ENCODE measurements around the gene POLRMT. TPM values are rescaled to one million over a fixed set of nuclear protein-coding genes. Genes with fewer than 3 reads are reported as not detected.

The POLRMT gene
- total RNA-seq, 1 experiment from 2014 or later: 40.9 TPM

DNA sequence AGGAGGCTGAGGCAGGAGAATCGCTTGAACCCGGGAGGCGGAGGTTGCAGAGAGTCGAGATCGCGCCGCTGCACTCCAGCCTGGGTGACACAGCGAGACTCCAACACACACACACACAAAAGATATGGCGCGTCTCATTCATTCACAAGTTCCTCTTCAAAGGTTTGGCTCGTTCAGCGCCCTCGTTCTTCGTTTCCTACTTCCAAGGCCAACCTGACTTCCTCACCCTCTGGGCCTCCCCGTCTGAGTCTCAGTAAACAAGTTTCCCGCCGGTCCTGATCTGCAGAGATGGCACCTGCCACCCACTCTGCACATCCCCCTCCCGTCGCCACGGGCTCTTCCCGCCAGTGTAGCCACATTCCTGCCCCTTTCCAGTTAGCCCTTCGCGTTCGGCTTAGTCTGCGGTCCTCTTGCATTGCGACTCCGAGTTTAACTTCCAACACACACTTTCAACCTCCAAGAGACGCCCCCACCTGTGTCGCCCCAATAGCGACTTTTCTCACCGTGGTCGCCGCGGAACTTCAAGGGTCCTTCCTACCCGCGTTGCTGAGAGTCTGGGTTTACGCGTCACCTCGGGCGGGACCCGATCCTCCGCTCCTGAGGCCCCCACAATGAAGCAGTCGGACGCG, 62.3 kb downstream of the POLRMT start:
- H3K9me3 Mint-ChIP-seq (ENCODE audit: unreplicated experiment): no peaks in the 10 kb centered on the region
- no peaks in the 10 kb centered on the region for H3K27me3 Mint-ChIP-seq (ENCODE audit: insufficient read depth, unreplicated experiment)
- H3K4me1 Mint-ChIP-seq (ENCODE audit: insufficient read depth, unreplicated experiment): peaks cover 15% of the 10 kb centered on the region
- ChIA-PET POLR2A (interaction anchor here (0.6 to 7.7 kb wide), 8 partner anchors 10 to 207 kb away, joined by 3 to 110 read pairs (median 3); partner anchors contain the start of genes CDC34 and POLRMT), CTCF (interaction anchor here (1.0 to 1.6 kb wide), 4 partner anchors 10 to 61 kb away, joined by 3 to 6 read pairs (median 5); partner anchors contain the start of gene CDC34)
- peak; percentile 47 for DNase-seq (ENCODE audit: unreplicated experiment)
- H3K36me3 Mint-ChIP-seq (ENCODE audit: insufficient read depth, unreplicated experiment): no peaks in the 10 kb centered on the region
- TF ChIP-seq, protein P1, sequence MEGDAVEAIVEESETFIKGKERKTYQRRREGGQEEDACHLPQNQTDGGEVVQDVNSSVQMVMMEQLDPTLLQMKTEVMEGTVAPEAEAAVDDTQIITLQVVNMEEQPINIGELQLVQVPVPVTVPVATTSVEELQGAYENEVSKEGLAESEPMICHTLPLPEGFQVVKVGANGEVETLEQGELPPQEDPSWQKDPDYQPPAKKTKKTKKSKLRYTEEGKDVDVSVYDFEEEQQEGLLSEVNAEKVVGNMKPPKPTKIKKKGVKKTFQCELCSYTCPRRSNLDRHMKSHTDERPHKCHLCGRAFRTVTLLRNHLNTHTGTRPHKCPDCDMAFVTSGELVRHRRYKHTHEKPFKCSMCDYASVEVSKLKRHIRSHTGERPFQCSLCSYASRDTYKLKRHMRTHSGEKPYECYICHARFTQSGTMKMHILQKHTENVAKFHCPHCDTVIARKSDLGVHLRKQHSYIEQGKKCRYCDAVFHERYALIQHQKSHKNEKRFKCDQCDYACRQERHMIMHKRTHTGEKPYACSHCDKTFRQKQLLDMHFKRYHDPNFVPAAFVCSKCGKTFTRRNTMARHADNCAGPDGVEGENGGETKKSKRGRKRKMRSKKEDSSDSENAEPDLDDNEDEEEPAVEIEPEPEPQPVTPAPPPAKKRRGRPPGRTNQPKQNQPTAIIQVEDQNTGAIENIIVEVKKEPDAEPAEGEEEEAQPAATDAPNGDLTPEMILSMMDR (IDR thresholded peaks at IDR 0.05; ENCODE audit: unreplicated experiment): no peak
- no TSS peak for BruUV-seq (replicated peaks)
- peak overlapping the region; percentile 96 for H3K27ac Mint-ChIP-seq (ENCODE audit: low read depth, unreplicated experiment)
- intact Hi-C loops (cut with micrococcal nuclease): no loop called here
- H3K4me3 Mint-ChIP-seq (ENCODE audit: unreplicated experiment): peak overlapping the region; percentile 85

DNA sequence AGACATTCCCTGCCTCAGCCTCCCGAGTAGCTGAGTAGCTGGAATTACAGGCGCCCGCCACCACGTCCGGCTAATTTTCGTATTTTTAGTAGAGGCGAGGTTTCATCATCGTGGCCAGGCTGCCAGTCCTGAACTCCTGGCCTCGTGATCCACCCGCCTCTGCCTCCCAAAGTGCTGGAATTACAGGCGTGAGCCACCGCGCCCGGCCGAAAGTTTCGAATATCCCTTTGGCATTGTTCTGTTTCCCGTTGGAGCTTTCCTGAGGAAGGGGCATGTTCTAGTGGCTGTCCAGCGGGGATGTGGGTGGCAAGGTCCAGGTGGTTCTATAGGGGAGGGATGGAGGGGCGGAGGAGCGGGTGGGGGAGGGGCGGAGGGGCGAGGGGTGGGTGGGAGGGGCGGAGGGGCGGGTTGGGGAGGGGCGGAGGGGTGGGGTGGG, 63.1 kb downstream of the POLRMT start:
- DNase-seq (ENCODE audit: unreplicated experiment): no peak
- peaks cover 14% of the 10 kb centered on the region for H3K4me1 Mint-ChIP-seq (ENCODE audit: insufficient read depth, unreplicated experiment)
- intact Hi-C loops (cut with micrococcal nuclease): no loop called here
- BruUV-seq (replicated peaks): no TSS peak
- H3K36me3 Mint-ChIP-seq (ENCODE audit: insufficient read depth, unreplicated experiment): no peaks in the 10 kb centered on the region
- POLR2A ChIA-PET: interaction anchor here (0.5 to 1.0 kb wide), 4 partner anchors 15 to 336 kb away, joined by 3 to 5 read pairs (median 4); no protein-coding TSS in a partner anchor
- H3K27ac Mint-ChIP-seq (ENCODE audit: low read depth, unreplicated experiment): no peak overlapping the region
- CTCF ChIA-PET: interaction anchor here (0.6 to 1.3 kb wide), 2 partner anchors 9 to 945 kb away, joined by 3 to 5 read pairs; no protein-coding TSS in a partner anchor
- H3K9me3 Mint-ChIP-seq (ENCODE audit: unreplicated experiment): no peaks in the 10 kb centered on the region
- H3K4me3 Mint-ChIP-seq (ENCODE audit: unreplicated experiment): no peak overlapping the region
- TF ChIP-seq, protein P1 (IDR thresholded peaks at IDR 0.05; ENCODE audit: unreplicated experiment): no peak
- no peaks in the 10 kb centered on the region for H3K27me3 Mint-ChIP-seq (ENCODE audit: insufficient read depth, unreplicated experiment)

DNA sequence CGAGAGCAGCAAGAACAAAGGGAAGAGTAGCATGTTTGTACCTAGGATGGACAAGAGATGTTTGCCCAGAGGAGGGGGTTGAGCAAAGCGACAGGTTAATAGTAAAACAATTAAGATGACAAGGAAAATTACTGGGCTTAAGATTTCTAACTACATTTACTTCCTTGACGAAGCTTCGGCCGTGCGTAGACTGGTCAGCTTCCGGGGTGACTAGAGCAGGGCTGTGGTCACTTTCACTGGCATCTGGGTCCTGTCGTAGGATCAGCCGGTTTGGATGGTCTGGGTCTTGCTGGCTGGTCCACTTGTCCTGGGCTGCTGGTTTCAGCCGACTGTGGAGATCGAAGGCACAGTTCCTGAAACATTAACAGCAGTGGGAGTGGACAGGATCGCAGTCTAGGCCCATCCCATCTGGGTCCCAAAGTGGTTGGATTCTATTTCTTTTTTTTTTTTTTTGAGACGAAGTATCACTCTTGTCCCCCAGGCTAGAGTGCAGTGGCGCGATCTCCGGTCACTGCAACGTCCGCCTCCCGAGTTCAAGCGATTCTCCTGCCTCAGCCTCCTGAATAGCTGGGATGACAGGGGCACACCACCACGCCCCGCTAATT, 65.9 kb downstream of the POLRMT start:
- no peak for DNase-seq (ENCODE audit: unreplicated experiment)
- no TSS peak for BruUV-seq (replicated peaks)
- Mint-ChIP-seq H3K9me3 (ENCODE audit: unreplicated experiment) (no peaks in the 10 kb centered on the region), H3K4me3 (ENCODE audit: unreplicated experiment) (no peak overlapping the region), H3K27me3 (ENCODE audit: insufficient read depth, unreplicated experiment) (no peaks in the 10 kb centered on the region), H3K36me3 (ENCODE audit: insufficient read depth, unreplicated experiment) (no peaks in the 10 kb centered on the region), H3K27ac (ENCODE audit: low read depth, unreplicated experiment) (no peak overlapping the region), H3K4me1 (ENCODE audit: insufficient read depth, unreplicated experiment) (peaks cover 6% of the 10 kb centered on the region)
- ChIA-PET POLR2A (no interaction called here), CTCF (no interaction called here)
- intact Hi-C loops (cut with micrococcal nuclease): no loop called here
- TF ChIP-seq, protein P1 (IDR thresholded peaks at IDR 0.05; ENCODE audit: unreplicated experiment): no peak

Other genes with a start within 250 kb of the POLRMT start
- gene C2CD4C, start 224.4 kb downstream of the POLRMT start, total RNA-seq (2022): 0.49 and 0.88 TPM in 2 replicates
- gene SHC2, start 172.5 kb downstream of the POLRMT start, total RNA-seq (2022): 0.77 and 2.8 TPM in 2 replicates
- gene MADCAM1, start 137.1 kb downstream of the POLRMT start, total RNA-seq (2022): 0.25 and 0.47 TPM in 2 replicates
- 11.9 and 12.6 TPM in 2 replicates for gene TPGS1, start 126.0 kb downstream of the POLRMT start, total RNA-seq (2022)
- 49.7 and 61.3 TPM in 2 replicates for gene CDC34, start 101.8 kb downstream of the POLRMT start, total RNA-seq (2022)
- not detected in 2 replicates for gene GZMM, start 89.5 kb downstream of the POLRMT start, total RNA-seq (2022)
- gene BSG, start 60.9 kb downstream of the POLRMT start, total RNA-seq (2022): 550 and 557 TPM in 2 replicates
- 0.68 and 1.2 TPM in 2 replicates for gene HCN2, start 43.7 kb downstream of the POLRMT start, total RNA-seq (2022)
- not detected in 2 replicates for gene FGF22, start 6.3 kb upstream of the POLRMT start, total RNA-seq (2022)
- 53.9 and 68.0 TPM in 2 replicates for gene RNF126, start 29.7 kb upstream of the POLRMT start, total RNA-seq (2022)
- 172 and 183 TPM in 2 replicates for gene FSTL3, start 42.9 kb upstream of the POLRMT start, total RNA-seq (2022)
- not detected in 2 replicates for gene PRSS57, start 61.9 kb upstream of the POLRMT start, total RNA-seq (2022)
- 0.44 TPM in 1 of 2 replicates, not detected in the other for gene PALM, start 75.4 kb upstream of the POLRMT start, total RNA-seq (2022)
- 33.7 and 35.0 TPM in 2 replicates for gene MISP, start 117.6 kb upstream of the POLRMT start, total RNA-seq (2022)
- 348 and 431 TPM in 2 replicates for gene PTBP1, start 163.9 kb upstream of the POLRMT start, total RNA-seq (2022)
- not detected in 2 replicates for gene PLPPR3, start 188.4 kb upstream of the POLRMT start, total RNA-seq (2022)
- gene AZU1, start 194.3 kb upstream of the POLRMT start, total RNA-seq (2022): not detected in 2 replicates
- gene PRTN3, start 207.5 kb upstream of the POLRMT start, total RNA-seq (2022): not detected in 2 replicates
- gene ELANE, start 218.8 kb upstream of the POLRMT start, total RNA-seq (2022): not detected in 2 replicates
- 0.88 and 1.1 TPM in 2 replicates for gene CFD, start 226.1 kb upstream of the POLRMT start, total RNA-seq (2022)